DOHH2 (cell line): ENCODE measurements around the gene INPP4B.

Experiments used
- EZH2phosphoT487 ChIP-seq: fragments of 200-600 bp; sonication (generic); IDR thresholded peaks from 2 replicates; pipeline ENCODE4 v1.6.1; 2017; ENCODE audit warnings: borderline replicate concordance, mild to moderate bottlenecking, antibody characterized with exemption, low read length, moderate library complexity, mixed read lengths
- TF ChIP-seq, protein P1 (sequence below): fragments of 200-600 bp; sonication (generic); IDR thresholded peaks from one replicate; pipeline ENCODE4 v1.5.1; 2014; ENCODE audit warnings: antibody characterized with exemption, mild to moderate bottlenecking, low read depth, low read length; ENCODE audit not compliant: poor library complexity, severe bottlenecking

GRCh38 chr4:142725886-142726285 is 120.2 kb downstream of the INPP4B start:
- TF ChIP-seq, protein P1, sequence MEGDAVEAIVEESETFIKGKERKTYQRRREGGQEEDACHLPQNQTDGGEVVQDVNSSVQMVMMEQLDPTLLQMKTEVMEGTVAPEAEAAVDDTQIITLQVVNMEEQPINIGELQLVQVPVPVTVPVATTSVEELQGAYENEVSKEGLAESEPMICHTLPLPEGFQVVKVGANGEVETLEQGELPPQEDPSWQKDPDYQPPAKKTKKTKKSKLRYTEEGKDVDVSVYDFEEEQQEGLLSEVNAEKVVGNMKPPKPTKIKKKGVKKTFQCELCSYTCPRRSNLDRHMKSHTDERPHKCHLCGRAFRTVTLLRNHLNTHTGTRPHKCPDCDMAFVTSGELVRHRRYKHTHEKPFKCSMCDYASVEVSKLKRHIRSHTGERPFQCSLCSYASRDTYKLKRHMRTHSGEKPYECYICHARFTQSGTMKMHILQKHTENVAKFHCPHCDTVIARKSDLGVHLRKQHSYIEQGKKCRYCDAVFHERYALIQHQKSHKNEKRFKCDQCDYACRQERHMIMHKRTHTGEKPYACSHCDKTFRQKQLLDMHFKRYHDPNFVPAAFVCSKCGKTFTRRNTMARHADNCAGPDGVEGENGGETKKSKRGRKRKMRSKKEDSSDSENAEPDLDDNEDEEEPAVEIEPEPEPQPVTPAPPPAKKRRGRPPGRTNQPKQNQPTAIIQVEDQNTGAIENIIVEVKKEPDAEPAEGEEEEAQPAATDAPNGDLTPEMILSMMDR: no peak
- no peak for TF ChIP-seq EZH2phosphoT487
